ENCODE data around the gene LRP1B. TPM values are rescaled to one million over a fixed set of nuclear protein-coding genes. Genes with fewer than 3 reads are reported as not detected.

Gene LRP1B
- polyA plus RNA-seq, 1 of the 3 experiments (the other 2 are of a cell fraction), result 0.28 TPM

GRCh38 chr2:141770530-141770929, 360.3 kb downstream of the LRP1B start:
- H3K9ac ChIP-seq, result no peak overlapping the region
- H3K4me2 ChIP-seq, result no peak overlapping the region
- H3K9me3 ChIP-seq, result no peaks in the 10 kb centered on the region
- H2AFZ ChIP-seq (ENCODE audit: low read depth), result no peak overlapping the region
- H3K27me3 ChIP-seq (ENCODE audit: insufficient read depth), result no peaks in the 10 kb centered on the region
- H3K4me3 ChIP-seq (ENCODE audit: low read depth in 2 of 2, low read length in 1 of 2), result no peak overlapping the region
- H3K4me1 ChIP-seq (ENCODE audit: control insufficient read depth in 1 of 2, insufficient read depth in 2 of 2, low read depth in 1 of 2, low read length in 1 of 2), result no peaks in the 10 kb centered on the region
- ChIA-PET CTCF (interaction anchor here (1.5 kb wide), 1 partner anchor 11 kb away, joined by 3 read pairs; no protein-coding TSS in a partner anchor), POLR2A (no interaction called here)
- H3F3A ChIP-seq (replicated peaks; ENCODE audit: insufficient read depth), result no peaks in the 10 kb centered on the region
- no peak for DNase-seq
- WGBS (ENCODE audit: low lambda C conversion rate), result 79% methylated on average over 6 of the region's 6 CpGs
- no peak for TF ChIP-seq RCOR1 (IDR thresholded peaks at IDR 0.05; ENCODE audit: low read length)
- TF ChIP-seq, protein P1, sequence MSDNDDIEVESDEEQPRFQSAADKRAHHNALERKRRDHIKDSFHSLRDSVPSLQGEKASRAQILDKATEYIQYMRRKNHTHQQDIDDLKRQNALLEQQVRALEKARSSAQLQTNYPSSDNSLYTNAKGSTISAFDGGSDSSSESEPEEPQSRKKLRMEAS (IDR thresholded peaks at IDR 0.05; ENCODE audit: low read depth), result no peak
- TF ChIP-seq TAF1 (IDR thresholded peaks at IDR 0.05; ENCODE audit: borderline replicate concordance, low read depth, low read length), result no peak
- TF ChIP-seq SIN3A (IDR thresholded peaks at IDR 0.05; ENCODE audit: borderline replicate concordance, low read depth, low read length), result no peak
- TF ChIP-seq MEF2A (IDR thresholded peaks at IDR 0.05; ENCODE audit: borderline replicate concordance, low read depth), result no peak
- TF ChIP-seq PBX3 (IDR thresholded peaks at IDR 0.05), result no peak
- TF ChIP-seq USF2 (IDR thresholded peaks at IDR 0.05; ENCODE audit: borderline replicate concordance, low read depth, low read length), result no peak
- TF ChIP-seq RAD21 (IDR thresholded peaks at IDR 0.05; ENCODE audit: low read length), result no peak
- TF ChIP-seq RXRA (IDR thresholded peaks at IDR 0.05; ENCODE audit: borderline replicate concordance, low read depth), result no peak
- TF ChIP-seq NRF1 (IDR thresholded peaks at IDR 0.05; ENCODE audit: low read depth, low read length), result no peak
- no peak for TF ChIP-seq GATA2 (CRISPR knock-in tag; IDR thresholded peaks at IDR 0.05)
- TF ChIP-seq SMC3 (IDR thresholded peaks at IDR 0.05; ENCODE audit: low read depth, low read length), result no peak
- no peak for TF ChIP-seq TCF12 (IDR thresholded peaks at IDR 0.05)
- no peak for TF ChIP-seq EP300 (IDR thresholded peaks at IDR 0.05; ENCODE audit: borderline replicate concordance in 1 of 2, low read depth in 1 of 2, low read length in 1 of 2)
- no peaks in the 10 kb centered on the region for H4K20me1 ChIP-seq (ENCODE audit: insufficient read depth)
- H3K79me2 ChIP-seq (ENCODE audit: insufficient read depth), result no peaks in the 10 kb centered on the region
- no peak overlapping the region for H3K27ac ChIP-seq (ENCODE audit: low read depth in 2 of 2, low read length in 1 of 2)
- no peaks in the 10 kb centered on the region for H3K9me2 ChIP-seq
- no peaks in the 10 kb centered on the region for H3K36me3 ChIP-seq (replicated peaks in 1 of 2; ENCODE audit: control insufficient read depth in 1 of 2, insufficient read depth in 2 of 2, low read length in 1 of 2)

DNA sequence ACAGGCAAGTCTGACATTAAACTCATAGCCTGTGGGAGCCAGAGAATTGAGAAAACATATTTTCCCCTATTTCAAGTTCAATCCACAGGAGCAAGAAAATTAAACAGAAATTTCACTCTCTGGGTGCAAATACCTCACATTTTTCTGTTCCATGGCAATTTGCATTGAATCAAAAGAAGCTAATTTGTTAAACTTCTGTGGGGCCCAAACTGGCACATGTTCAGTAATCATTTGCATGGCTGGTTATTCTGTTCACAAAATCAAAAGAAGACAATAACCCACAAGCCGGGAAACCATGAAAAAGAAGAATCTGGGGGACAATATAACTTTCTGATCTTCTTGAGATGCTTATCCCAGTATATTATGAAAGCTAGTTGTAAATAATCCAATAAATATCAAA, 363.1 kb downstream of the LRP1B start:
- Histone ChIP-seq H3K79me2 (ENCODE audit: insufficient read depth) (no peaks in the 10 kb centered on the region), H3F3A (replicated peaks; ENCODE audit: insufficient read depth) (no peaks in the 10 kb centered on the region), H2AFZ (ENCODE audit: low read depth) (no peak overlapping the region), H3K4me1 (ENCODE audit: control insufficient read depth in 1 of 2, insufficient read depth in 2 of 2, low read depth in 1 of 2, low read length in 1 of 2) (no peaks in the 10 kb centered on the region), H3K9me3 (no peaks in the 10 kb centered on the region), H4K20me1 (ENCODE audit: insufficient read depth) (no peaks in the 10 kb centered on the region), H3K27me3 (ENCODE audit: insufficient read depth) (no peaks in the 10 kb centered on the region), H3K27ac (ENCODE audit: low read depth in 2 of 2, low read length in 1 of 2) (no peak overlapping the region), H3K36me3 (replicated peaks in 1 of 2; ENCODE audit: control insufficient read depth in 1 of 2, insufficient read depth in 2 of 2, low read length in 1 of 2) (no peaks in the 10 kb centered on the region), H3K4me3 (ENCODE audit: low read depth in 2 of 2, low read length in 1 of 2) (no peak overlapping the region), H3K9ac (no peak overlapping the region), H3K4me2 (no peak overlapping the region), H3K9me2 (no peaks in the 10 kb centered on the region)
- no peak for DNase-seq
- no peak for TF ChIP-seq YY1 (IDR thresholded peaks at IDR 0.05; ENCODE audit: low read depth)
- no peak for TF ChIP-seq MXI1 (IDR thresholded peaks at IDR 0.05; ENCODE audit: low read depth, low read length)
- WGBS (ENCODE audit: low lambda C conversion rate), result 65% methylated on average over 1 of the region's 1 CpG
- ChIA-PET CTCF (interaction anchor here (2.4 kb wide), 1 partner anchor 12 kb away, joined by 6 read pairs; no protein-coding TSS in a partner anchor), POLR2A (no interaction called here)
